Endothelial cell of umbilical vein (primary cell): ENCODE results near the gene DOCK1. TPM values are rescaled to one million over a fixed set of nuclear protein-coding genes. Genes with fewer than 3 reads are reported as not detected.

Experiments
- BruUV-seq: library from RNA; stranded (reverse); fragments of 400-500 nt; replicated peaks from 2 replicates; lab custom pipeline; 2021; lab: Mats Ljungman, UMichigan
- CTCF ChIA-PET: fragments of 300-600, 350-600 bp; sonication (Branson Sonifier 250); formaldehyde crosslinking; loops from one replicate; lab custom pipeline; 2021; ENCODE audit warnings: antibody characterized with exemption, inconsistent platforms; lab: Charles Lee
- POLR2A ChIA-PET: fragments of 300-600, 350-600 bp; sonication (Branson Sonifier 250); formaldehyde crosslinking; loops from one replicate; lab custom pipeline; 2021; ENCODE audit warnings: antibody characterized with exemption, inconsistent platforms; lab: Charles Lee
- DNase-seq: peaks from one replicate; pipeline ENCODE4 v3.0.0-alpha.2; 2011; ENCODE audit warnings: low read depth, low spot score
- FAIRE-seq: peaks from 2 replicates; lab custom pipeline; 2011; peaks lifted over from hg19 to GRCh38; lab: Jason Lieb, UNC
- H2AFZ ChIP-seq: 2 replicates; pipeline ENCODE4 v1.6.0; 2012; ENCODE audit warnings: low read depth, low read length, control low read depth, inconsistent platforms
- H3K27ac ChIP-seq: 2 replicates; pipeline ENCODE4 v1.5.1; 2011; ENCODE audit warnings: low read depth, mild to moderate bottlenecking, control low read depth, low read length, moderate library complexity; ENCODE audit not compliant: insufficient read depth
- H3K27me3 ChIP-seq, 2 experiments: 2 replicates each; pipeline versions ENCODE4 v1.6.0 to v1.6.1; 2011; ENCODE audit warnings: low read length in 2 of 2, mixed read lengths in 1 of 2; ENCODE audit not compliant: control insufficient read depth in 2 of 2, insufficient read depth in 2 of 2
- H3K36me3 ChIP-seq, 2 experiments: 2 replicates in 1 of 2; 3 replicates in 1 of 2; pipeline ENCODE4 v1.5.1; 2011; ENCODE audit warnings: low read length in 2 of 2, mild to moderate bottlenecking in 1 of 2, moderate library complexity in 1 of 2; ENCODE audit not compliant: control insufficient read depth in 2 of 2, insufficient read depth in 2 of 2; ENCODE audit errors: extremely low read depth in 1 of 2
- H3K4me1 ChIP-seq: 3 replicates; pipeline ENCODE4 v1.5.1; 2011; ENCODE audit warnings: mild to moderate bottlenecking, low read length; ENCODE audit not compliant: control insufficient read depth, insufficient read depth; ENCODE audit errors: extremely low read depth
- H3K4me2 ChIP-seq: 2 replicates; pipeline ENCODE4 v1.6.1; 2011; ENCODE audit warnings: low read length, control low read depth, mixed read lengths; ENCODE audit not compliant: insufficient read depth
- H3K4me3 ChIP-seq, 3 experiments: fragments of 200-600 bp in 1 of 3; sonication (generic), shearing (Covaris generic) in 1 of 3; replicated peaks in 1 of 3; 2 replicates each; pipeline ENCODE4 v1.5.1; 2011 to 2016; ENCODE audit warnings: control low read depth in 3 of 3, low read length in 3 of 3, mild to moderate bottlenecking in 2 of 3, inconsistent platforms in 1 of 3, low read depth in 1 of 3, moderate library complexity in 1 of 3; ENCODE audit not compliant: insufficient read depth in 1 of 3
- H3K79me2 ChIP-seq: 2 replicates; pipeline ENCODE4 v1.6.0; 2012; ENCODE audit warnings: low read length, inconsistent platforms; ENCODE audit not compliant: control insufficient read depth, insufficient read depth
- H3K9ac ChIP-seq: replicated peaks from 2 replicates; pipeline ENCODE3; 2011; ENCODE audit warnings: low read length, control low read depth; ENCODE audit not compliant: insufficient read depth; ENCODE audit errors: extremely low read depth
- H3K9me1 ChIP-seq: replicated peaks from 3 replicates; pipeline ENCODE4 v1.6.0; 2011; ENCODE audit warnings: mild to moderate bottlenecking, low read length; ENCODE audit not compliant: control insufficient read depth, insufficient read depth; ENCODE audit errors: extremely low read depth
- H3K9me3 ChIP-seq: replicated peaks from 2 replicates; pipeline ENCODE4 v1.5.1; 2012; ENCODE audit warnings: low read length, inconsistent platforms; ENCODE audit not compliant: control insufficient read depth, insufficient read depth
- H4K20me1 ChIP-seq: replicated peaks from 2 replicates; pipeline ENCODE3; 2011; ENCODE audit warnings: mild to moderate bottlenecking, low read length; ENCODE audit not compliant: control insufficient read depth, insufficient read depth; ENCODE audit errors: extremely low read depth
- EZH2 ChIP-seq: IDR thresholded peaks from 2 replicates; pipeline ENCODE4 v1.6.1; 2012; ENCODE audit warnings: borderline replicate concordance, low read depth, mild to moderate bottlenecking, moderate library complexity, low read length, inconsistent platforms; ENCODE audit not compliant: severe bottlenecking
- FOS ChIP-seq: IDR thresholded peaks from 2 replicates; pipeline ENCODE4 v1.6.1; 2011; ENCODE audit warnings: mild to moderate bottlenecking, low read length, moderate library complexity, borderline replicate concordance; ENCODE audit not compliant: insufficient read depth
- GATA2 ChIP-seq: IDR thresholded peaks from 2 replicates; pipeline ENCODE4 v1.7.0; 2011; ENCODE audit warnings: low read depth, mild to moderate bottlenecking, moderate library complexity, mixed read lengths, low read length; ENCODE audit not compliant: insufficient read length, insufficient read depth
- JUN ChIP-seq: IDR thresholded peaks from 2 replicates; pipeline ENCODE4 v1.6.1; 2011; ENCODE audit warnings: borderline replicate concordance, low read depth; ENCODE audit not compliant: insufficient read length, insufficient read depth
- MYC ChIP-seq: IDR thresholded peaks from one replicate; pipeline ENCODE4 v1.6.1; 2011; ENCODE audit warnings: mild to moderate bottlenecking, low read depth, low read length
- POLR2A ChIP-seq: IDR thresholded peaks from 2 replicates; pipeline ENCODE4 v1.6.1; 2012; ENCODE audit warnings: low read depth, mild to moderate bottlenecking, control low read depth, low read length
- POLR2AphosphoS5 ChIP-seq: IDR thresholded peaks from 2 replicates; pipeline ENCODE4 v1.6.1; 2012; ENCODE audit warnings: low read depth, mild to moderate bottlenecking, control low read depth, low read length, moderate library complexity; ENCODE audit not compliant: insufficient read depth
- dilution Hi-C: fragments of 300-500 bp; cut with MboI; formaldehyde crosslinking; loops from one replicate; pipeline ENCODE4 v1.15.0; 2019; ENCODE audit warnings: low sequenced_read_pairs; ENCODE audit not compliant: extremely low pct_ligation_motif_present
- intact Hi-C: fragments of 100-400 bp; cut with micrococcal nuclease; formaldehyde crosslinking; loops from one replicate; pipeline ENCODE4 v1.10.0; 2022
- polyA plus RNA-seq, 4 experiments: library from polyadenylated mRNA; depleted of rRNA in 3 of 4; stranded (reverse) in 3 of 4; unstranded in 1 of 4; fragments of >200 nt; gene quantifications; 2 replicates each; pipeline versions ENCODE4 v1.2.1 to v1.2.3, GENCODE V29; 2011 to 2012; ENCODE audit warnings: missing spikeins in 1 of 4
- total RNA-seq: library from RNA; stranded (reverse); gene quantifications from 2 replicates; pipeline ENCODE4 v1.2.3, GENCODE V29; 2021
- TF ChIP-seq, protein P1 (sequence below): IDR thresholded peaks from 2 replicates; pipeline ENCODE4 v1.6.1; 2011; ENCODE audit not compliant: insufficient read depth, insufficient read length
- TF ChIP-seq, protein P2 (sequence below), 2 donors: IDR thresholded peaks; 1 replicate in 1 of 2; 2 replicates in 1 of 2; pipeline ENCODE4 v1.5.1; 2011; ENCODE audit warnings: low read length in 2 of 2, mild to moderate bottlenecking in 2 of 2, moderate library complexity in 2 of 2, control low read depth in 1 of 2, inconsistent platforms in 1 of 2, low read depth in 1 of 2; ENCODE audit not compliant: insufficient read depth in 1 of 2; ENCODE audit errors: extremely low read depth in 1 of 2

Gene DOCK1
- total and polyA plus RNA-seq, 2 donors (not counting 3 experiments of a cell fraction or from before 2014, with no cell fraction given): 22.5 to 83.1 TPM

DNA sequence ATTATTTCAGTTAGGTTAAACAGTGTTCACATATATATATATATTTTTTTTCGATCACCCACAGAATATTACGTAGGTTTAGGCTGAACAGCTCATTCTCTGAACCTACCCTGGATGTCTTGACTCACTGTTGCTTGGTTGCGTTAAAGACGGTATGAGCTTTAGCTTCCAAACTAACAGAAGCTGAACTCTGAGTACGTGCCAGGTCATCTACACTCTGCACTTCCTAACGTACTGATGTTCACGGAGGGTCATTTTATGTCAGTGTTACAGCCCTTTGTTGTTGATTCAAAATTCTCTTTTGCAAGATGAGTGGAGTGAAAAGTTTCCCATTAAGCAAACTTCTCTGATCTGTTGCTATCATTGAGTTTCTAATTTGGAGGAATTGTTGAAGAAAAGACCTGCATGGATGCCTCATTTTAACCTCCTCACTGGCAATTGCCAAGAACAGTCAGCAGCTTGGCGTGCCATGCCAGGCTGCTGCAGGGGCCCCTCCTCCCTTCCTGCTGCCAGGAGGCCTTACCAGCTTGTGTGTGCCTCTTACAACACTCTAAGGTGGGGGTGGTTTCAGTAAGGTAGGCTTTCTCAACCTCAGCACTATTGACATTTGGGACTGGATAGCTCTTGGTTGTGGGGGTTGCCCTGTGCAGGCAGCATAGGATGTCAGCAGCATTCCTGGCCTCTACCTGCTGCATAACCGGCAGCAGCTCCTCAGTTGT, 246.9 kb downstream of the DOCK1 start:
- CTCF ChIA-PET: interaction anchor here (1.5 kb wide), 1 partner anchor 13 kb away, joined by 5 read pairs; no protein-coding TSS in a partner anchor
- H3K4me1 ChIP-seq: peaks cover 28% of the 10 kb centered on the region

More for the DNA sequence above, 246.9 kb downstream of the DOCK1 start:
- Histone ChIP-seq H4K20me1 (no peaks in the 10 kb centered on the region), H2AFZ (no peak overlapping the region), H3K79me2 (no peaks in the 10 kb centered on the region), H3K9me1 (no peaks in the 10 kb centered on the region), H3K27ac (no peak overlapping the region), H3K27me3 (no peaks in the 10 kb centered on the region), H3K36me3 (no peaks in the 10 kb centered on the region), H3K4me2 (no peak overlapping the region), H3K4me3 (no peak overlapping the region), H3K9me3 (no peaks in the 10 kb centered on the region), H3K9ac (no peak overlapping the region)
- no peak for TF ChIP-seq MYC
- no peak for TF ChIP-seq JUN
- TF ChIP-seq, protein P1, sequence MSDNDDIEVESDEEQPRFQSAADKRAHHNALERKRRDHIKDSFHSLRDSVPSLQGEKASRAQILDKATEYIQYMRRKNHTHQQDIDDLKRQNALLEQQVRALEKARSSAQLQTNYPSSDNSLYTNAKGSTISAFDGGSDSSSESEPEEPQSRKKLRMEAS: no peak
- no peak for TF ChIP-seq GATA2
- TF ChIP-seq POLR2A: no peak
- no peak for TF ChIP-seq FOS
- TF ChIP-seq EZH2: no peak
- TF ChIP-seq POLR2AphosphoS5: no peak
- TF ChIP-seq, protein P2, sequence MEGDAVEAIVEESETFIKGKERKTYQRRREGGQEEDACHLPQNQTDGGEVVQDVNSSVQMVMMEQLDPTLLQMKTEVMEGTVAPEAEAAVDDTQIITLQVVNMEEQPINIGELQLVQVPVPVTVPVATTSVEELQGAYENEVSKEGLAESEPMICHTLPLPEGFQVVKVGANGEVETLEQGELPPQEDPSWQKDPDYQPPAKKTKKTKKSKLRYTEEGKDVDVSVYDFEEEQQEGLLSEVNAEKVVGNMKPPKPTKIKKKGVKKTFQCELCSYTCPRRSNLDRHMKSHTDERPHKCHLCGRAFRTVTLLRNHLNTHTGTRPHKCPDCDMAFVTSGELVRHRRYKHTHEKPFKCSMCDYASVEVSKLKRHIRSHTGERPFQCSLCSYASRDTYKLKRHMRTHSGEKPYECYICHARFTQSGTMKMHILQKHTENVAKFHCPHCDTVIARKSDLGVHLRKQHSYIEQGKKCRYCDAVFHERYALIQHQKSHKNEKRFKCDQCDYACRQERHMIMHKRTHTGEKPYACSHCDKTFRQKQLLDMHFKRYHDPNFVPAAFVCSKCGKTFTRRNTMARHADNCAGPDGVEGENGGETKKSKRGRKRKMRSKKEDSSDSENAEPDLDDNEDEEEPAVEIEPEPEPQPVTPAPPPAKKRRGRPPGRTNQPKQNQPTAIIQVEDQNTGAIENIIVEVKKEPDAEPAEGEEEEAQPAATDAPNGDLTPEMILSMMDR (IDR thresholded peaks at IDR 0.05; ENCODE audit: extremely low read depth in 1 of 2, insufficient read depth in 1 of 2, low read depth in 1 of 2, low read length in 2 of 2): no peak
- dilution Hi-C loops (no loop called here), intact Hi-C loops (no loop called here)
- BruUV-seq: no TSS peak
- DNase-seq: no peak
- FAIRE-seq: no peak
- POLR2A ChIA-PET: no interaction called here
